T-helper 2 cell treated with Interferon-gamma antibody and Interleukin-4, amounts not matched to agents 5 μg/mL and 100 μg/mL, for 36 hours (primary cell): ENCODE data around the gene POLR2J2.
A peak's percentile ranks its signal among the peaks of the same experiment; 100 is the strongest.
"Not testable (repeated sequence)": the region's sequence is repeated elsewhere in the genome, so short reads cannot be mapped to it uniquely, and the experiment has no call there.

ENCODE experiments used
- DNase-seq: peaks from one replicate; pipeline ENCODE4 v3.0.0; 2021; ENCODE audit warnings: low spot score
- H3K27ac Mint-ChIP-seq: one replicate; pipeline ENCODE4 v1.8.0; 2021; ENCODE audit warnings: mild to moderate bottlenecking, mixed read lengths
- H3K27me3 Mint-ChIP-seq: one replicate; pipeline ENCODE4 v1.8.0; 2021; ENCODE audit warnings: low read depth, mixed read lengths
- H3K36me3 Mint-ChIP-seq: one replicate; pipeline ENCODE4 v1.8.0; 2021; ENCODE audit warnings: low read depth, mixed read lengths
- H3K4me1 Mint-ChIP-seq: one replicate; pipeline ENCODE4 v1.8.0; 2021; ENCODE audit warnings: low read depth, mixed read lengths
- H3K4me3 Mint-ChIP-seq: one replicate; pipeline ENCODE4 v1.8.0; 2022; ENCODE audit warnings: mild to moderate bottlenecking, moderate library complexity, mixed read lengths
- H3K9me3 Mint-ChIP-seq: one replicate; pipeline ENCODE4 v1.8.0; 2021; ENCODE audit warnings: mixed read lengths

Gene POLR2J2

DNA sequence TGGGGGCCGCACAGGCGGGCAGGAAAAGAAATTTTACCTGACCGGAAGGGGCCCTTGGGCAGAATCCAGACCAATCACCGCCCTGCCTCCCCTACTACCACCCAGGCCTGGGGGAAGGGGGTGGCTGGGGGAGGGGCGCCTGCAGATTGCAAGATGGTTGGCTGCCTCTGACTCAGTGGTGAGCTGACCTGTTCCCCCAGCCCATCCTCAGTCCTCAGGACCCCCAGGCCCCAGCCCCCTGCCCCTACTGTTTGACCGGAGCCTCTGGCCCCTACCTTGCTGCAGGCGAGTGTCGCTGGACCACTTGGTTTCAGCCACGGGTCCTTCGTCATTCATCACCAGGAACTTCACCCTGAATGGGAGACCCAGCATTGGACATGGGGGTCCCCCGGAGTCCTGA, 32.6 kb downstream of the POLR2J2 start:
- H3K4me1 Mint-ChIP-seq, H3K9me3 Mint-ChIP-seq, H3K4me3 Mint-ChIP-seq, H3K36me3 Mint-ChIP-seq, H3K27me3 Mint-ChIP-seq, H3K27ac Mint-ChIP-seq, DNase-seq: not testable (repeated sequence)

DNA sequence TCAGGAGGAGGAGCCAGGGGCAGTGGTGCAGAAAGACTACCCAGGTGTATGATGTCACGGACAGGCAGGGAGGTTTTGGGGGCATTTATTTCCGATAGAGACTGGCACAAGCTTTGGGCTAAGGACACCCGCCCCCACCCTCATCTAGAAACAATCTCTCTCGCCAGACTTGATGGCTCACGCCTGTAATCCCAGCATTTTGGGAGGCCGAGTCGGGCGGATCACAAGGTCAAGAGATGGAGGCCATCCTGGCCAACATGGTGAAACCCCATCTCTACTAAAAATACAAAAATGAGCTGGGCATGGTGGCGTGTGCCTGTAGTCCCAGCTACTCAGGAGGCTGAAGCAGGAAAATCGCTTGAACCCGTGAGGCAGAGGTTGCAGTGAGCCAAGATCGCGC, 34.5 kb downstream of the POLR2J2 start:
- H3K9me3 Mint-ChIP-seq, H3K27me3 Mint-ChIP-seq, H3K4me3 Mint-ChIP-seq, H3K27ac Mint-ChIP-seq, H3K4me1 Mint-ChIP-seq, H3K36me3 Mint-ChIP-seq, DNase-seq: not testable (repeated sequence)

- H3K27me3 Mint-ChIP-seq, H3K27ac Mint-ChIP-seq, H3K36me3 Mint-ChIP-seq, H3K4me3 Mint-ChIP-seq, H3K4me1 Mint-ChIP-seq, H3K9me3 Mint-ChIP-seq, DNase-seq: not testable (repeated sequence)
Measured at GRCh38 chr7:102635354-102635753, 36.1 kb downstream of the POLR2J2 start.

- DNase-seq, H3K9me3 Mint-ChIP-seq, H3K4me1 Mint-ChIP-seq, H3K27me3 Mint-ChIP-seq, H3K36me3 Mint-ChIP-seq, H3K27ac Mint-ChIP-seq, H3K4me3 Mint-ChIP-seq: not testable (repeated sequence)
Measured at GRCh38 chr7:102634299-102634698, 37.2 kb downstream of the POLR2J2 start.

GRCh38 chr7:102630622-102631021, 40.8 kb downstream of the POLR2J2 start:
- not testable (repeated sequence) for H3K9me3 Mint-ChIP-seq, DNase-seq, H3K36me3 Mint-ChIP-seq, H3K4me3 Mint-ChIP-seq, H3K27ac Mint-ChIP-seq, H3K4me1 Mint-ChIP-seq, H3K27me3 Mint-ChIP-seq

DNA sequence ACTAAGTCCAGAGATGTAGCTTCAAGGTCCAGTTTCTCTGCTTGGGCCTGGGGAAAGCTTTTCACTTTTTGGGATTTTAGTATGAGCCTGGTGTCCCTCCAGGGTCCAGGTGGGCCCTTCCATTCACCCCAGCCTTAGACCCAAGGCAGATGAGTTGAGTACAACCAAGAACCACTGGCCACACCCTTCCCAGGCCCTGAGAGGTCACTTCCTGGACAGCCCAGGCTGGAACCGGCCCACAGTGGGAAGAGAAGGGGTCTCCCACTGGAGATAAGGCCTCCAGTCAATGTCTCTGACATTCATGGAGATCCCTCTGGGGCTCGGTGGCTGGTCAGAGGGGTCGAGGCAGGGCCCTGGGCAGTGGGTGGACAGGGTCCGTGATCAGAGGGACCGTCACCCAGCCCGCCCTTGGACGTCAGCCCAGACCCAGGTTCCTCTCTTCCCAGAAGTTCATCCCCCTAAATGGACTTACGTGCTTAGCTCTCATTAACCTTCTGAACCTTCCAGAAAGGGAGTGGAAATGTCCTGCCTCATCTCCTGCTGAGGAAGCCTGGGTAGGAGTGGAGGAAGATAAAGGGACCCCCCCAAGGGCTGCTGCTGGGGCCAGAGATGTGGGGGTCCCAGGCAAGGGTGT, 44.1 kb downstream of the POLR2J2 start:
- H3K27me3 Mint-ChIP-seq, H3K4me1 Mint-ChIP-seq, H3K36me3 Mint-ChIP-seq, DNase-seq, H3K27ac Mint-ChIP-seq, H3K4me3 Mint-ChIP-seq, H3K9me3 Mint-ChIP-seq: not testable (repeated sequence)

- H3K27me3 Mint-ChIP-seq, H3K36me3 Mint-ChIP-seq, H3K27ac Mint-ChIP-seq, H3K4me1 Mint-ChIP-seq, DNase-seq, H3K9me3 Mint-ChIP-seq, H3K4me3 Mint-ChIP-seq: not testable (repeated sequence)
Measured at GRCh38 chr7:102618122-102618521, 53.3 kb downstream of the POLR2J2 start.

DNA sequence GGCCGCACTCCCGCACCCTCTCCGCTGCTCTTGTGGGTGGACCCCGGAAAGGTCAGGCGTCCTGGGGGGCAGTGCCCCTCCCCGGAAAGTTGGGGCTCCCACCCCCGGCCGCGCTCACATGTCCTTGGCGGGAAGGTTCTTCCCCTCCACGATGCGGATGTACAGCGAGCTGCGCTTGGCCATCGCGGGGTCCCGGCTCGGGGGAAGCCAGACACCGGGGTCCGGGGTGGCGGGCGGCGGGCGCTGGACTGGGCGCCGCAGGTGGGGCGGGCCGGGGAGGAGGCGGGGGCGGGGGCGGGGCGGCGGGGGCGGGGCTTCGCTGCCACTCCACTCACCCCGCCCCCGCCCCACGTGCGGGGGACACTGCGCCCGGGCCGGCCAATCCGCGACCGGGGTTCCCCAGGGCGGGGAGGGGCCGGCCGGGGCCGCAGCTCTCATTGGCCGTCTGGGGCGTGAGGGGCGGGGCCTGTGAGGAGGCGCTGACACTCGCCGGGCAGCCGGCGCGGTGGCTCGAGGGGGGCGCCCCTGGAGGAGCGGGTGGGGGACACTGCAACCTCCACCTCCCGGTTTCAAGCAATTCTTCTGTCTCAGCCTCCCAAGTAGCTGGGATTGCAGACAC, 54.8 kb downstream of the POLR2J2 start, which contains the start of gene RASA4:
TSS of gene RASA4 (minus strand) at position 250 of the 619 bp plus-strand sequence. CDS start at position 183, 67 bp downstream.
- not testable (repeated sequence) for H3K36me3 Mint-ChIP-seq, H3K4me1 Mint-ChIP-seq, H3K4me3 Mint-ChIP-seq, H3K27ac Mint-ChIP-seq, H3K27me3 Mint-ChIP-seq, H3K9me3 Mint-ChIP-seq
- peak; percentile 32 for DNase-seq
